MM.1S (cell line): ENCODE measurements around the gene MKNK2.
"Not testable (repeated sequence)": the region's sequence is repeated elsewhere in the genome, so short reads cannot be mapped to it uniquely, and the experiment has no call there.

ENCODE experiments used
- DNase-seq: peaks from one replicate; pipeline ENCODE4 v3.0.0-alpha.2; 2015
- H2AFZ ChIP-seq: fragments of 300-600 bp; sonication (generic); 2 replicates; pipeline ENCODE4 v1.6.0; 2016; ENCODE audit warnings: antibody characterized with exemption, low read length
- H3F3A ChIP-seq: fragments of 300-600 bp; sonication (generic); 2 replicates; pipeline ENCODE4 v1.6.1; 2016; ENCODE audit warnings: mild to moderate bottlenecking, antibody characterized with exemption, low read length, moderate library complexity, mixed read lengths; ENCODE audit not compliant: insufficient read depth
- H3K27ac ChIP-seq: fragments of 300-600 bp; sonication (generic); 2 replicates; pipeline ENCODE4 v1.5.1; 2016; ENCODE audit warnings: mild to moderate bottlenecking, low read length
- H3K27me3 ChIP-seq: fragments of 300-600 bp; sonication (generic); replicated peaks from 2 replicates; pipeline ENCODE4 v1.6.0; 2016; ENCODE audit warnings: low read length; ENCODE audit not compliant: insufficient read depth
- H3K36me3 ChIP-seq: fragments of 300-600 bp; sonication (generic); replicated peaks from 2 replicates; pipeline ENCODE4 v1.6.1; 2016; ENCODE audit warnings: mild to moderate bottlenecking, low read length, mixed read lengths; ENCODE audit not compliant: insufficient read depth
- H3K4me1 ChIP-seq: fragments of 300-600 bp; sonication (generic); 2 replicates; pipeline ENCODE4 v1.6.1; 2016; ENCODE audit warnings: low read length, mixed read lengths
- H3K4me2 ChIP-seq: fragments of 300-600 bp; sonication (generic); 2 replicates; pipeline ENCODE4 v1.6.0; 2016; ENCODE audit warnings: low read depth, low read length
- H3K4me3 ChIP-seq: fragments of 300-600 bp; sonication (generic); 2 replicates; pipeline ENCODE4 v1.5.1; 2016; ENCODE audit warnings: low read length, mixed read lengths
- H3K79me2 ChIP-seq: fragments of 300-600 bp; sonication (generic); 2 replicates; pipeline ENCODE4 v1.6.1; 2016; ENCODE audit warnings: mixed run types, low read length, mixed read lengths
- H3K9ac ChIP-seq: fragments of 300-600 bp; sonication (generic); 2 replicates; pipeline ENCODE4 v1.6.1; 2016; ENCODE audit warnings: low read length, mixed read lengths
- H3K9me2 ChIP-seq: fragments of 300-600 bp; sonication (generic); replicated peaks from 2 replicates; pipeline ENCODE4 v1.6.1; 2016; ENCODE audit warnings: mild to moderate bottlenecking, low read length, mixed read lengths; ENCODE audit not compliant: insufficient read depth
- H3K9me3 ChIP-seq: fragments of 300-600 bp; sonication (generic); replicated peaks from 2 replicates; pipeline ENCODE4 v1.6.1; 2016; ENCODE audit warnings: mild to moderate bottlenecking, low read length, mixed read lengths; ENCODE audit not compliant: insufficient read depth
- H4K20me1 ChIP-seq: fragments of 300-600 bp; sonication (generic); 2 replicates; pipeline ENCODE4 v1.6.1; 2016; ENCODE audit warnings: mild to moderate bottlenecking, low read length, moderate library complexity, mixed read lengths; ENCODE audit not compliant: insufficient read depth
- EZH2 ChIP-seq: fragments of 300-600 bp; sonication (generic); optimal IDR thresholded peaks from 2 replicates; pipeline ENCODE3; 2017; ENCODE audit warnings: low read depth, mild to moderate bottlenecking, antibody characterized with exemption, low read length, mixed read lengths
- EZH2phosphoT487 ChIP-seq: fragments of 300-600 bp; sonication (generic); IDR thresholded peaks from 2 replicates; pipeline ENCODE4 v1.6.1; 2018; ENCODE audit warnings: antibody characterized with exemption, low read length
- TF ChIP-seq, protein P1 (sequence below): fragments of 300-600 bp; sonication (generic); IDR thresholded peaks from 2 replicates; pipeline ENCODE4 v1.5.1; 2016; ENCODE audit warnings: antibody characterized with exemption, low read length, mixed read lengths

The MKNK2 gene

DNA sequence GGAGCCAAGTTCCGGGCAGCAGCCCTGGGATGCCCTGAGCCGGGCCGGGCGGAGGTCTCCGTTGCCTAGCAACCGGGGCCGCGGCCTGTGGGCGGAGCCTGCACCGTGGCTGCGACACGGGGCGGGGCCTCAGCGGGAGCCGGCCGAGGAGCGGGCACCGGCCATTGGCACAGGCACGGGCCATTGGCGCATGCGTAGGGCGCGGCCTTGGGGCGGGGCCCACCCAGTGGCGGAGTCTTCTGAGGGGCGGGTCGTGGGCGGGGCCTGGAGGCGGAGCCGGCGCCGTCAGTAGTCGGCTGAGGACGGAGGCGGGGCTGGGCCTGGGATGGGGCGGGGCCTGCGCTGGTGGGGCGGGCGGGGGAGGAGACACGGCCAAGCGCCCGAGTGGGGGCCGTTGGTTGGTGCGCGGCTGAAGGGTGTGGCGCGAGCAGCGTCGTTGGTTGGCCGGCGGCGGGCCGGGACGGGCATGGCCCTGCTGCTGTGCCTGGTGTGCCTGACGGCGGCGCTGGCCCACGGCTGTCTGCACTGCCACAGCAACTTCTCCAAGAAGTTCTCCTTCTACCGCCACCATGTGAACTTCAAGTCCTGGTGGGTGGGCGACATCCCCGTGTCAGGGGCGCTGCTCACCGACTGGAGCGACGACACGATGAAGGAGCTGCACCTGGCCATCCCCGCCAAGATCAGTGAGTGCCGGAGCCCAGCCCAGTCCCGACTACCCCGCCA, 45.6 kb upstream of the MKNK2 start, which contains the start of gene IZUMO4:
Gene IZUMO4 (plus strand): TSS at position 436 of the 723 bp plus-strand sequence. CDS start 31 bp downstream, at position 467.
- Histone ChIP-seq H3K9me2 (no peaks in the 10 kb centered on the region), H3K9ac (peak within 1 kb of the TSS; percentile 89), H3K27me3 (no peaks in the 10 kb centered on the region), H4K20me1 (no peaks in the 10 kb centered on the region), H3K27ac (peak within 1 kb of the TSS; percentile 92), H3K4me1 (peaks cover 21% of the 10 kb centered on the region), H3K4me2 (peak within 1 kb of the TSS; percentile 86), H3F3A (peaks cover 29% of the 10 kb centered on the region), H3K9me3 (no peaks in the 10 kb centered on the region), H2AFZ (peak within 1 kb of the TSS; percentile 70), H3K79me2 (peaks cover 63% of the 10 kb centered on the region), H3K36me3 (0 out of 2 replicates have a peak, but pooled peaks cover 6% of the 10 kb centered on the region), H3K4me3 (peak within 1 kb of the TSS; percentile 80)
- DNase-seq, result peak; percentile 99
- TF ChIP-seq, protein P1, sequence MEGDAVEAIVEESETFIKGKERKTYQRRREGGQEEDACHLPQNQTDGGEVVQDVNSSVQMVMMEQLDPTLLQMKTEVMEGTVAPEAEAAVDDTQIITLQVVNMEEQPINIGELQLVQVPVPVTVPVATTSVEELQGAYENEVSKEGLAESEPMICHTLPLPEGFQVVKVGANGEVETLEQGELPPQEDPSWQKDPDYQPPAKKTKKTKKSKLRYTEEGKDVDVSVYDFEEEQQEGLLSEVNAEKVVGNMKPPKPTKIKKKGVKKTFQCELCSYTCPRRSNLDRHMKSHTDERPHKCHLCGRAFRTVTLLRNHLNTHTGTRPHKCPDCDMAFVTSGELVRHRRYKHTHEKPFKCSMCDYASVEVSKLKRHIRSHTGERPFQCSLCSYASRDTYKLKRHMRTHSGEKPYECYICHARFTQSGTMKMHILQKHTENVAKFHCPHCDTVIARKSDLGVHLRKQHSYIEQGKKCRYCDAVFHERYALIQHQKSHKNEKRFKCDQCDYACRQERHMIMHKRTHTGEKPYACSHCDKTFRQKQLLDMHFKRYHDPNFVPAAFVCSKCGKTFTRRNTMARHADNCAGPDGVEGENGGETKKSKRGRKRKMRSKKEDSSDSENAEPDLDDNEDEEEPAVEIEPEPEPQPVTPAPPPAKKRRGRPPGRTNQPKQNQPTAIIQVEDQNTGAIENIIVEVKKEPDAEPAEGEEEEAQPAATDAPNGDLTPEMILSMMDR, result peak; percentile 70
- no peak for TF ChIP-seq EZH2

DNA sequence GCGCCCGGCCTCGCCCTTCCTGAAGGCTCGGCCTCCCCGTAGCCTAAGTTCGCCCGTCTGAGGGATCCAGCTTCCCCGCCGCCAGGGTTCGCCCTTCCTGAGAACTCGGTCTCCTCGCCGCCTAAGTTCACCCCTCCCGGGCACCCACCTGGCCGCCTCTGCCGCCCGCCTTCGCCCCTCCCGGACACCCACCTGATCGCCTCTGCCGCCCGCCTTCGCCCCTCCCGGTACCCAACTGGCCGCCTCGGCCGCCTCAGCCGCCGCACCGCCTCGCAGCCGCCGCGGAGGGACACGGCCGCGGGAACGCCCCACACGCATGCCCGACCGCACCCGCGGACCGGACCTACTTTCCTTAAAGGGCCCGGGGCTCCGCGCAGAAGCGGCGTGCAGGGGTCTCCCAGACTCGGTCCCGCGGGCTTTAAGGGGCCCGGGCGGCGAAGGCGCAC, 45.0 kb upstream of the MKNK2 start, which contains the start of gene MOB3A:
Gene MOB3A (minus strand): TSS at position 293 of the 446 bp plus-strand sequence. CDS start 17,766 bp downstream, outside the sequence.
- Histone ChIP-seq H3K27me3 (no peaks in the 10 kb centered on the region), H3F3A (peaks cover 30% of the 10 kb centered on the region), H4K20me1 (no peaks in the 10 kb centered on the region), H3K27ac (peak within 1 kb of the TSS; percentile 92), H3K36me3 (0 out of 2 replicates have a peak, but pooled peaks cover 4% of the 10 kb centered on the region), H3K9me2 (no peaks in the 10 kb centered on the region), H3K9ac (peak within 1 kb of the TSS; percentile 89), H3K79me2 (peaks cover 61% of the 10 kb centered on the region), H3K4me3 (peak within 1 kb of the TSS; percentile 80), H3K4me1 (peaks cover 23% of the 10 kb centered on the region), H3K4me2 (peak within 1 kb of the TSS; percentile 86), H3K9me3 (no peaks in the 10 kb centered on the region), H2AFZ (peak within 1 kb of the TSS; percentile 70)
- DNase-seq, result peak; percentile 92
- TF ChIP-seq, protein P1, result peak; percentile 50
- TF ChIP-seq EZH2phosphoT487, result no peak
- no peak for TF ChIP-seq EZH2

DNA sequence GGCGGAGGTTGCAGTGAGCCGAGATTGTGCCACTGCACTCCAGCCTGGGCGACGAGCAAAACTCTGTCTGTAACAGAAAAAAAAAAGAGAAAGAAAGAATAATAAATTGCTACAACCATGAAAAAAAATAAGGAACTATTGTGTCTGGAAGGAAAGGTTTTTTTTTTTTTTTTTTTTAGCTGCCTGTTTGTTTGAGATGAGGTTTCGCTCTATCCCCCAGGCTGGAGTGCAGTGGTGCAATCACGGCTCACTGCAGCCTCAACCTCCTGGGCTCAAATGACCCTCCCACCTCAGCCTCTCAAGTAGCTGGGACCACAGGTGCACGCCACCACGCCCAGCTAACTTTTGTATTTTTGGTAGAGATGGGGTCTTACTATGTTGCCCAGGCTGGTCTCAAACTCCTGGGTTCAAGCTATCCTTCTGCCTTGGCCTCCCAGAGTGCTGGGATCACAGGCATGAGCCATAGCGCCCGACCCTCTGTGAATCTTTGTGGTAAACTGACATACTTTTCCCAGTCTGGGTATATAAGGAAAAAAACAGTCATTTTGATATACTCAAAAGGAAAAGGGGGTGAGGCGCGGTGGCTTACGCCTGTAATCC, 41.0 kb upstream of the MKNK2 start:
- H3K27ac ChIP-seq, DNase-seq, H2AFZ ChIP-seq, H3K9me2 ChIP-seq, H3K4me2 ChIP-seq, H3K9ac ChIP-seq, H3K36me3 ChIP-seq, H3K9me3 ChIP-seq, H3K27me3 ChIP-seq, H3K4me3 ChIP-seq, H4K20me1 ChIP-seq: not testable (repeated sequence)
- Histone ChIP-seq H3F3A (peaks cover 61% of the 10 kb centered on the region), H3K4me1 (peaks cover 51% of the 10 kb centered on the region), H3K79me2 (peaks cover 64% of the 10 kb centered on the region)

DNA sequence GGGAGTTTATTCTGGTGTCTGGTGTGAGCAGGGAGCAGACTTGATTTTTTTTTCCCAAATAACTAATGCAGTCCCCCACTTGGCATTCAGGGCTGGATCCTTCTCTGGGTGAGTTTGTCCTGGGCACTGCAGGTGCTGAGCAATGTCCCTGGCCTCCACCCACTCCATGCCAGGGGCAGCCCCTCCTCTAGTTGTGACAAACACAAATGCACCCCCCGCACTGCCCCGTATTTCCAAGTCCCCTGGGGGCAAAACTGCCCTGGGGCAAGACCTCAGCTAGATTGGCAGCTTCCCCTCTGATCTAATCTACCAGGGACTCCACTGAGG, 38.6 kb upstream of the MKNK2 start:
- H3K36me3 ChIP-seq, result no peaks in the 10 kb centered on the region
- H3K9ac ChIP-seq, result peak overlapping the region; percentile 80
- no peaks in the 10 kb centered on the region for H3K9me2 ChIP-seq
- peak overlapping the region; percentile 86 for H3K4me2 ChIP-seq
- peak overlapping the region; percentile 28; the same call in 1 of the 2 replicates for H3K4me3 ChIP-seq
- no peaks in the 10 kb centered on the region for H3K27me3 ChIP-seq
- peaks cover 60% of the 10 kb centered on the region for H3K4me1 ChIP-seq
- H2AFZ ChIP-seq, result no peak overlapping the region
- peaks cover 75% of the 10 kb centered on the region for H3F3A ChIP-seq
- no peak for DNase-seq
- TF ChIP-seq, protein P1, result no peak
- TF ChIP-seq EZH2, result no peak
- no peak for TF ChIP-seq EZH2phosphoT487
- H3K27ac ChIP-seq, result peak overlapping the region; percentile 90
- no peaks in the 10 kb centered on the region for H4K20me1 ChIP-seq
- H3K79me2 ChIP-seq, result peaks cover 59% of the 10 kb centered on the region
- no peaks in the 10 kb centered on the region for H3K9me3 ChIP-seq
